ENCODE results near the gene OVOL1.
A peak's percentile ranks its signal among the peaks of the same experiment; 100 is the strongest.

OVOL1 gene

DNA sequence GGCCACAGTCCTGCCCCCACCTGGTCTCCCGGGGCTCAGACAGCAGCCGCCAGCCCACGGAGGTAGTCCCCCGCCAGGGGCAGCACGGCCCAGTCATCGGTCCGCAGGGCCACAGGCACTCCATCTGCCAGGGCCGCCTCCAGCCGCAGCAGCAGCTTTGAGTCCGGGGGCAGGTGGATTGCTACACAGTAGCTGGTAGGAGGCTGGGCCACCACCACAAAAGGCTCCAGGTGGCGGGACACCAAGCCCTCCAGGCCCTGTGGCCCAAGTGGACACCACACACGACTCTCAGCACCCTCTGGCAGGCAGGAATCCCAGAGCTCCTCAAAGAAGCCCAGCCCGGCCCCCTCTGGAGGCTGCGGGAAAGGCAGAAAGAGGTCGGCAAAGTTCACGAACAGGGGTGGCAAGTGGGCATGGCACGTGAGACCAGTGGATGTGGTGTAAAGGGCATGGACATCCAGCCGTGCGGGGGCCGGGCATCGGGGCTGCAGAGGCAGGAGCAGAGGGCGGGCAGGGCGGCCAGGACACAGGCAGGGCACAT lies 9.0 kb upstream of the OVOL1 start:
- DNase-seq (ENCODE audit: low read depth in 2 of 3, low spot score in 2 of 3), result no peak

DNA sequence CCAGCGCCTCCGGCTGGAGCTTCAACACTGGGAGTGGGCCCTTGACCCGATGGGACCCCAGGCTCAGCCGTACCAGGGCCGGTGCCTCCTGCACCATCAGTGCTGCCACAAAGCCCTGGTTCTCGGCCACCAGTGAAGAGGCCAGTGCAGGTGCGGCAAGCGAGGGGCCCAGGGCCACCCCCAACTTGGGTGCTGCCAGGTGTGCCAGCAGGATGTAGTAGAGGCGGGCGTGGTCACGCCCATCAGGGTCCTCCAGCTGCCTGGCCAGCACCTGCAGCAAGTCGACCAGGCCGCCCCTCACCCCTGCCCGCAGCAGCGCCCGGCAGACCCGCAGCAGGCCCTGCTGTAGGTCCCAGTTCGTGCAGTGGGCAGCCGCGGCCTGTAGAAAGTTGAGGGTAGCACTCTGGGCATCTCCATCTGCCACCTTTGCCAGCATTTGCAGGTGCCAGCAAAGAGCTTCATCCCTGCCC lies 8.4 kb upstream of the OVOL1 start:
- DNase-seq (ENCODE audit: low read depth in 2 of 3, low spot score in 2 of 3), result no peak

DNA sequence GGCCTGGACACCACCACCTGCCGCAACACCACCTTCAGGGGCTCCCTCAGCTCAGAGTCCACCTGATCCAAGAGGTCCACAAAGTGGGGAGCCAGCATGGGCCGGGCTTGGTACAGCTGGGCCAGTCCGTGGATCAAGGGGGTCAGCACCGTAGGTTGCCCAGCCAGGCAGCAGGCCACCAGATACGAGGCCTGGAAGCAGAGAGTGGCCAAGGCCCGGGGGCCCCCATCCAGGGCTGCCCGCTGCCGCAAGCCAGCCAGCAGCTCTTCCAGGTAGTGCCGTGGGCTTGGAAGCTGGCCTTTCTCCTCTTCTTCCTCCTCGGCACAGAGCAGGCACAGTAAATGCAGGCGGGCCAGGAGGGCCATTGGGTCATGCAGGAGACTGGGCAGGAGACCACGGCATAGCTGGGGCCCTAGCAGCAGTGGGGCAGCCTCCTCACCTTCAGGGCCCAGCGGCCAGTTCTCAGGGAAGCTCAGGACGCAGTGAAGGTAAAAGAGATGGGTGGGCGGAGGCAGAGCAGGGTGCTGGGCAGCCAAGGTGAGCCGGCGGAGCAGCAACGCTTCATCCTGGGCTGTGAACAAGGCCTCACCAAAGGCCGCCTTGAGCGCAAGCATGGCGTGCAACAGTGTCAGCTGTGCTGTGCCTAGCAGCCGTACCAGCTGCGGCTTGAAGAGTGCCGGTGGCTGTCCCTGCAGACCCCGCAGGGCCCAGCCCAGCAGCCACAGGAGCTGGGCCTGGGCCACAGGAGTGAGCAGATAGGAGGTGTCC lies 7.8 kb upstream of the OVOL1 start:
- no peak for DNase-seq (ENCODE audit: low read depth in 2 of 3, low spot score in 2 of 3)

DNA sequence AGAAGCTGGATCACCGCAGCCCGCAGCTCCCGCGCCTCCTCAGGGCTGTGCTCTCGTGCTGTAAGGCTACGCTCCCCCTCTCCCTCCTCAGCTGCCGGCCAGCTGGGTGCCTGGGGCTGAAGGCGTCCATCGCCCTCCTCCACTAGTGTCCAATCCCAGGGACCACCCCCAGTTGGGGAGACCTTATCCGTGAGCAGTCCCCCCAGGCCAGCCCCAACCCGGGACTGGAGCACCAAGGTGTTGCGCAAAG lies 7.3 kb upstream of the OVOL1 start:
- no peak for DNase-seq (ENCODE audit: low read depth in 2 of 3, low spot score in 2 of 3)

DNA sequence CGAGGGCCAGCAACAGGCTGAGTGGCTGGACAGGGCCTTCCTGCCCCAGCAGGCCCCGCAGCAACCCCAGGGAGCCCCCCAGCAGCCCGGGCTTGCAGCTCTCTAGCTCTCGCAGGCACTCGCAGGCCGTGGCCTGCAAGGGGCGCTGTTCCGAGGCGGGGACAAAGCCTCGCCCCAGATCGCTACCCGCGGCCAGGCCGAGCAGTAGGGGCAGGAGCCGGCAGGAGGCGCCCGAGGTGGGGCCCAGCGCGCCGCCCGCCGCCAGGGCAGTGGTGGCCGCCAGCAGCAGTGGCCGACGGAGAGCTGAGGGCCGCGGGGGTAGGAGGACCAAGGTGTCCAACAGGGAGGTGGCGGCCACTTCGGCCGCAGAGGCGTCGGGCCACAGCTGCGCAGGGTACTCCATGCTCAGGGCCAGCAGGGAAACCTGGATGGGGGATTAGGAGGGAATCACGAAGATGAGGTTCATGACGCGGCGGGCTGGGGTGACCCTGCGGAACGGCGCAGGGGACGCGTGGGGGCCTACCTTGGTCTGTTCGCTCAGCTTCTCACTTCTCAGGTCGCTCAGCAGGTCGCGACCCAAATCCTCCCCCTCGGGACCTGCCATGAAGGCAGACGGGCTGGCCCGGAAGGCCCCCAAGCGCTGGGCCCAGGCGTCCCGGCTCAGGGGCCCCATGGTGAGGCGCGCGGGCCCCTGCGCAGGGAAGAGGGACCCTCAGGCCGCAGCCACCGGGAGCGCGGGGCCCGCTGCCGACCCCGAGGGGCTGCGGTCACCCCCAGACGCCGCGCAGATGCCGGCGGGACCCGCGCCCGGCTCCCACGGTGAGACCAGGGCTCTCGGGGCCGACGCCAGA lies 6.7 kb upstream of the OVOL1 start:
- peak; percentile 69 to 76 (median 71) for DNase-seq (ENCODE audit: low read depth in 2 of 3, low spot score in 2 of 3)

DNA sequence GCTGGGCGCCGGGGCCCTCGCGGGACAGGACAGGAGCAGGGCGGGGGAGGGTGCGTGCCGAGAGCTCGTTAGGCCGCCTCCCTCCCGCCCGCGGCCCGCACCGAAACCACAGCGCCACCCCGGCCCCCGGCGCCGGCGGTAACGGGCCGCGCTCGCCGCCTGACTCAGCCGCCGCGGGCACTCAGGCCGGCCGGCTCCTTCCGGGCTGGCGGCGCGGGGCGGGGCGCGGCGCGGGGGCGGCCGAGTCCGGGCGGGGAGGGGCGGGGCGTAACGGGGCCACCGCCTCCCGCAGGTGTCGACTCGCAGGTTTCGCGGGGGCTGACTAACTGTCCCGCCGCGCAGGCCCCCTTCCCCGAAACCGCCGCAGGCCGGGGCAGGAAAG lies 6.1 kb upstream of the OVOL1 start, which contains the start of gene AP5B1:
Gene AP5B1 (minus strand): TSS at position 207 of the 382 bp plus-strand sequence. CDS start 385 bp downstream, outside the sequence.
- DNase-seq (ENCODE audit: low read depth in 2 of 3, low spot score in 2 of 3), result peak in 2 of 3 experiments; percentile 40 to 60

DNA sequence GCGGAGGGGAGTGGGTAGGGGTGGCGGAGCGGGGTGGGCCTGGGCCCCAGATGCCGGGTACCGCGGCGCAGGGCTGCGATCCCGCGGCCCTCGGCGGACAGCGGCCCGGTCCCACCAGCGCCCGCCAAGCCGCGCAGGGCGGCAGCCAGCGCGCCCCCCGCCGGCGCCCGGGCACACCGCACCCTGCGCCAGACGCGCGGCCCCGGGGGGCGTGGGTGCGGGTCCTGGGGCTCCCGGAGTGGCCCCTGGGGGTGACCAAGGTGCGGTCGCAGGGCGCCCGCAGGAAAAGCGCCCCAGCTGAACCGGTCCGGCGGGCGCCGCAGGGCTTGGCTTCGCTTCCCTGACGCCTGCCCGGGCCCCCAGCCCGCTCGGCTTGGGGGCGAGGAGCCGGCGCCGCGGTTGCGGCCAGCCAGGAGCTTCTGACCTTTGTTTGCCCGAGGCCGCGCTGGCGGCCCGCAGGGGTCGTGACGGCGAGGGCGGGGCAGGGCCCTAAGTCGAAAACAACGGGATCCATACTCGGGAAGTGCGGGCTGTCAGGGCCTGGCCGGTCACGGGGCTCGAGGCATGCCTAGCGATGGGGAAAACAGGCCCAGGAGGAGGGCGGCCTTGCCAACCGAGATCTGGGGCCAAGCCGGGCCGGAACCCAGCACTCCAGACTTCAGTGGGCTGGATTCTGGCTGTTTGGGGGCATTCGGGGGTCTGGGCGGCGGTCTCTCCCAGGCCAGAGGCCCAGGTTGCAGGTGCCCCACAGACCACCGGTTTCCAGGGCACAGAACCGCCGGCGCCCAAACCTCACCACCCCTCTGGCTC lies 5.5 kb upstream of the OVOL1 start:
- DNase-seq (ENCODE audit: low read depth in 2 of 3, low spot score in 2 of 3), result no peak

DNA sequence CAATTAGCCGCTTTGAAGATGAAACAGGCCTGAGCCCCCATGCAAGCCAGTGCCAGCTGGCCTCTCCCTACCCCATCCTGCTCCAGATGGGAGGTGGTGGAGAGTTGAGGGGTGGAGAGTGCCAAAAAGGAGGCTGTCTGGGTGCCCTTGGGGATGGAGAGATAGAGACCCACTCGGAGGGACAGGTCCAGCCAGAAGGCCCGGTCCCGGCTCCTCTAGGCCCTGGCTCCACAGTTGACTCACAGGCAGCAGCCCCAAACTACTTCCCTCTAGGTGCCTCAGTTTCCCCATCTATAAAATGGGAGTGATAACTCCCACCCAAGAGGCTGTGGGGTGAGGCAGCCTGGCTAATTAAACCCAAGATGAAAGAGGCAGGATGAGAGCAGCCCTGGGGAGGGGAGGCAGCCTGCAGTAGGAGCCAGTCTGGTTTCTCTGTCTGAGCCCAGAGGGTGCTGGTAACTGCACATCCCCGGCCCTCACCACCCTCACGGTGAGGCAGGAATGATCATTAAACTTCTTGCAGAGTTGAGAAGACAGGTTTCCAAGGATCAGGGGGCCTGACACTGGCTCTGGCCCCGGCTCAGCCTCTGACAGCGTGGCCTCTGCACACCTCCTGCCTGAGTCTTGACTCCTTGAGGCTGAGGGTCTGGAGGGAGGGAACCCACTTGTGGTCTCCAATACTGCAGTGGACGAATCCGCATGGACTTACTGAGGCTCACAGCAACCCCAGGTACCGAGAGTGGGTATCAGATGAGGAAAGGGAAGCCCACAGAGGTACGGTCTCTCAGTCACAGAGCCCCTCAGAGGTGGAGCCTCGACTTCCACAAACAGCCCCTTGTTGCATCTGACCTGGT lies 4.7 kb upstream of the OVOL1 start:
- DNase-seq (ENCODE audit: low read depth in 2 of 3, low spot score in 2 of 3), result no peak

DNA sequence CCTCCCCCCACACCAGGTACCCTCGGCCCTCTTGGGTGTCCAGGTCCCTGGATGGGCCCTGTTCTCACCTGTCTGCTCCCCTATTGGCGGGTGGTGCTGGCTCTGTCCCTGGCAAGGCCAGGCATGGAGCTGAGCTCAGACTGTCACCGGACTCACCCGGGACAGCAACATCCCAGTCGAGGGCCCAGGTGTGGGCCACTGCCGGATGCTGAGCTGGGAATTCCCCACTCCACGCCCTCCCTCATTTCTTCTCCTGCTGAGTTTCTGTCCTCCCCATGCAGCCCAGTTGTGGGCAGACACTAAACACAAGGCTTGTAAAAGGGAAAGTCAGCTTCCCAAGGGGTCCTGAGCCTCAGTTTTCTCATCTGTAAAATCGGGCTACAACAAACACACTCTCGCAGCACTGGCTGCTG lies 4.0 kb upstream of the OVOL1 start:
- DNase-seq (ENCODE audit: low read depth in 2 of 3, low spot score in 2 of 3), result no peak

DNA sequence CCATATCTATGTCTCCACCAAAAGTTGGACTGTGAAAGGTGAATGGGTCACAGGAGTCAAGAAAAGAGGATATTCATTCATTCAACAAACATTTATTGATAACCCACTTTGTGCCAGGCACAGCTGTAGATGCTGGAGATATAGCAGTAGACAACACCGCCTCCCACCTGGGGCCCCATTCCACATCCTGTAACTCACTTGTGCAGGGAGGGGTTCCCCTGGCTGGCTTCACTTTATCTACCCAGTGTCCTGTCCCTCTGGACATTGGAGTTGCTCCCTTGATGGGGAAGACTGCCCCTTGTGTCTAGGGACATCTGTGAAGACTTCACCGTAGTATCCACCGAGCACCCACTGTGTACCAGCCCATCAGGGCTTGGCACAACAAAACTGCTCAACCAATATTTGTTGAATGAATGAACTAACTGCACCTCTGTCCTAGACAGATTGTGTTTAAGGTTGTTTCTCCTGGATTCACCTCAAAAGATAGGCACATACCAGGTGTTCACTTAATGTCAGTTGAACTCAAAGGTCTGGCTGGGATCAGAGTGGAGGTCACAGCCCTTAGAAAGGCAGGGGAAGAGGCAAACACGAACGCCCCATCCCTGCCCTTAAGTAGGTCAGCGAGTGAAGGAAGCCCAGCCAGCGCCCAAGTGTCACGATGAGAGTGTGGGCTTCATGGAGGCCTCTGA lies 1.4 kb upstream of the OVOL1 start:
- DNase-seq (ENCODE audit: low read depth in 2 of 3, low spot score in 2 of 3), result no peak

DNA sequence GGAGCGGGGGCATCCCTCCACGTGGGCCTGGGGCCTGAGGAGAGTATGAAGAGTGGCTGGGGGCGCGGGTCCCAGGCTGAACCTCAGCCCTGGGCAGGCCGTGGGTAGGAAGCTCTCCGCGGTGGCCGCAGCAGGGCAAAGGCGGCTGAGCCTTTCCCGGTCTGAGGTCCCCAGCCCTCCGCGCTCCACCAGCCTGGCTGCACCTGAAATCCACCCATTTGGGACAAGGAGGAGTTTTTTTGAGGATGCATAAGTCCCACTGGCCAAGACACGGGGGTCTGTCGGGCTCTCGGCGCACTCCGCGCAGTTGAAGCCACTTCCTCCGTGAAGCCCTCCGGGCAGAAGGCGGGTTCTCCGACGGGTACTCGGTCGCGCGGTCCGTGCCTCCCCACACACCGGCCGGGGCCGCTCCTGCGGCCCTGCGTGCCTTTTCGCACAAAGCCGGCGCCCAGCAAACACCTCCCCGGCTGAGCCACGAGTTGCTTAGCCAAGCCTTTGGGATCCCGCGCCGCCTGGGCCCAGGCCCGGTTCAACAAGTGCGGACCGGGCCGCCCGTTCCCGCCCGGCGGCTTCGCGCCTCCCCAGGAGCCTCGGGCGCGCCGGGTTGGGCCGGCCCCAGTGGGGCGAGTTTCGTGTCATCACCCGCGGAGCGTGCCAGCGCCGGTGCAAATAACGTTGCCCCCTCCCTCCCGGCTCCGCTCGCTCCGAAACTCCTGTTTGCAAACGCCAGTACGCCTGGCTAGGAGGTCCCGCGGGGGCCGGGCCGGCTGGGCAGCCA lies 666 bp upstream of the OVOL1 start:
- no peak for DNase-seq (ENCODE audit: low read depth in 2 of 3, low spot score in 2 of 3)

DNA sequence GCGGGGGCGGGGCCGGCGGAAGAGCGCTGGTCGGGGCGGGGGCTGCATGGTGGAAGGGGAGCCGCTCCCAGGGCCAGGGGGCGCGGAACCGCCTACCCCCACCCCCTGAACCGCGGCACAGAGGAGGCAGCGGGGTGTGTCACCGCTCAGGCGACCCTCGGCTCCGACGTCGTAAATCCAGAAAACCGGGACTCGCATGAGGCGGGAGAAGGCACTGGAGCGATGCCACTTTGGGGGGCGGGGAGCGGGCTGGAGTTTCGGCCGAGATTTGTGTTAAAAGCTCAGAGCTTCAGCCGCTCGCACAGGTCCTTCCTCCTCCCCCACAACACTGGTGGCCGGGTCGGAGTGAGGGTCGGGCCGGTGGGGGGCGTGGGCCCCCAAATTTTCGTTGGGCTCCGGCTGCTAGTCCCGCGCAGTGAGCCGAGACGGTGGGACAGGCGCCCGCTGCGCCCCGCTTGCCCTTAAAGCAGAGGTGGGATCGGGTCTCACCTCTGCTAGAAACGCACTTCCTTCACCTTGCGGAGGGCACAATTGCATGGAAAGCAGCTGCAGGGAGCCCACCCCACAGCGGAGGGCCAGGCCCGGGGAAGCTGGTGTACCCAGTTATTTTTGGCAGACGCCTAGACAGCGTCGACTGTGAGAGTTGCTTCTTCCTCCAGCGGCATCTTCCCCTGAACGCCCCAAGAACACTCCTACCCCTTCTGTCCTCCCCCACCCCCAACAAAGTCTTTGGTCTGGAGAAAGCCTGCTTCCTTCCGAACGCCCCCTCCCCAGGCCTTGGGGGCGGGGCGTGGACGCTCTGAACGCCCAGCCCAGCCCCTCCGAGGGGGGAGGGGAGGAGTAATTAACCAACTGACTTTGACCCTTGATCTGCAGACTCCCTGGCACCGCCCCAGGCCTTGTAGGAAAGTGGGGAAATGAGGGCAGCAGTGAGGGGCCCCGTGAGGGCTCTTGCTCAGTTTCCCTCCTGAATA lies 1.1 kb downstream of the OVOL1 start:
- DNase-seq (ENCODE audit: low read depth in 2 of 3, low spot score in 2 of 3), result no peak

DNA sequence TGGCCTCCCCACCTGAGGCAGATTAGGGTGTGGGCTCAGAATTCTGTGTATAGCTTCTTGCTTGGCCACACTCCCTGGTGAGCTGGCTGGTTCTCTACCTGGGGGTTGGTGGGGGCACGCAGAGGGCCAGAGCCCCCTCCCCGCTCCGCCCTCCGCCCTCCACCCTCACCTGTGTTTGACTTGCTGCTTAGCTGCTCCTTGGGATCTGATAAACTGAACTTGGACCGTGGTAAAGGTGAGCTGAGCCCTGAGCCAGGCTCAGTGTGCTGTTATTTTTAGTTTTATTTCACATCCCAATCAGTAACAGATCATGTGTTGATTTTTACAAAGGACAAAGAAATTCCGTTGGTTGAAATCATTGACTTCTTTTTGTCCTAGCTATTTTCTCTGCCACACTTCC lies 2.0 kb downstream of the OVOL1 start:
- no peak for DNase-seq (ENCODE audit: low read depth in 2 of 3, low spot score in 2 of 3)

DNA sequence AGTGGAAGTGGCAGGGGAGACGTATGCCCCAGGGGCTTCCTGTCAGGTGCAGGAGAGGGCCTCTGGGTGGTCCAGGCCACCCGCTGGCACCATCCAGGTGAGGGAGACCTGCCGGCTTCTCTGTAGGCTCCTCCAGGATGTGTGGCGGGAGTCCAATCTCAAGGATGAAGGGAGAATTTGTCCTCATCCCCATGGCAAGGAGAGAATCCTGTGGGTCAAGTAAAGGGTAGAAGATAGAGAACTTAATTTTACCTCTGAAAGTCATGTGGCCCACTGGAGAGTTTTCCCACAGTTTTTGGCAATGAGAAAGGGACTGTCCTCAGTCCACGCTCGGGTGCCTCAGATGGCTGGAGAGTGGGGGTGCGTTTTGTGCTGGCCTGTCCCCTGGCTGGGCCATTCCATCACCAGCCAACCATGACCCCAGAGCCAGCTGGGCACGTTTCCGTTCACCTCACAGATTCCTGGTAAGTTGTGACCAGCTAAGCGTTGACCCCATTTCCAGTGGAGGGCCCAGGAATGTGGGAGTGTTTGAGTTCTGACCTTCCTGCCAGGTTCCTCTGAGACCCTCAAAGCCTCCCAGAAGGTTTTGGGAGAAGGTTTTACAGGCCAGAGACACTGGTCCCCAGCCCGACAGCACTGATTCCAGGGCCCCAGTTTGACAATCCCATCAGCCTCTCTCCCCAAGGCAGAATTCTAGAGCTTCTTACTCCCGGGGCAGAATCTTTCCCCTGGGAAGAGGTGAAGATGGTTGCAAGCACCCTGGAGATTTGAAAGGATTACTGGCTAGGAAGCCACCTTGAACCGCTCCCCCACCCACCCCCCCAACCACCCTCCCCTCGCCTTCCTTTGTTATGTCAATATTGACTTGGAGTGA lies 2.6 kb downstream of the OVOL1 start:
- DNase-seq (ENCODE audit: low read depth in 2 of 3, low spot score in 2 of 3), result no peak

DNA sequence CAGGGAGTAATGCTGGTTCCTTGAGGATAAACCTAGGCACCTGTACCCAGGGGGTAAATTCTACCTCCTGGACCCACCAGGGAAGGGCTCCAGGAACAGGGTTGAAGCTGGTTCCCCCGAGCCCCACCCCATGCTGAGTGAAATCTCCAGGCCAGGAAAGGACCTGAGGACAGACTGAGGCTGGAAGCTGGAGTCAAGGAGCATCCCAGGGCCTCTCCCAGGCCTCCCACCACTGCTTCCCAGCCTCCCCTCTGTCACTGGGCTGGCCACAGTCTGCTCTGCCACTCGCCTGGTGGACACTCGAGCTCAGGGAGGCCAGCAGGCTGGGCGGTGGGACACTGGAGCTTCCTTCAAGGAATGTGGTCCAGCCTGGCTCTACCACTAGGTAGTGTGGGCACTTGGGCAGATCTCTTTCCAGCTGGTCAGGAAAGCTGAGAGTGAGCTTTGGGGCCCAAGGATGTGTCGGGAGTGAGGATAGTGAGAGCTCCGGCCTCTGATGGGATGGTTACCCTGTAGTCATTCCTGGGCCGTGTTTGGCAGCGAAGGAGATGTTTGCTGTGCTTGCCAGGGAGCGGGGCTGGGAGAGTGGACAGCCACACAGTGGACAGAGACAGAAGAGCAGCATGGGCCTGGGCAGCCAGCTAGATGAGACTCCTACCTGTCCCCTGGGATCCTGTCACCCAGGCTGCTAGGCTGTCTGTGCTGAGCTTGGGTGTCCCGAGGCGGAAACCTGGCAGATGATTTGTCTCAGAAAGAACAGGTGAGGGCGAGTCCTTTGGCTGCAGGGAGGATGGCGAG lies 3.4 kb downstream of the OVOL1 start:
- no peak for DNase-seq (ENCODE audit: low read depth in 2 of 3, low spot score in 2 of 3)

Measured in activated CD8-positive, alpha-beta memory T cell treated with anti-CD3 and anti-CD28 coated beads for 48 hours (primary cell).